Erythroblast (primary cell): ENCODE data around the gene EXOSC5.
A peak's percentile ranks its signal among the peaks of the same experiment; 100 is the strongest.

ENCODE experiments used
- DNase-seq, 2 experiments: peaks; one replicate each; lab custom pipeline; 2025; lab: John Stamatoyannopoulos, UW
- GATA1 ChIP-seq: IDR thresholded peaks from 2 replicates; pipeline ENCODE4 v1.6.1; 2011; ENCODE audit warnings: low read depth, mild to moderate bottlenecking, control low read depth, low read length, moderate library complexity
- POLR2A ChIP-seq: IDR thresholded peaks from 2 replicates; pipeline ENCODE4 v1.6.1; 2011; ENCODE audit warnings: mild to moderate bottlenecking, low read length

EXOSC5 gene

GRCh38 chr19:41362143-41362847, 34.9 kb downstream of the EXOSC5 start:
- TF ChIP-seq POLR2A (no peak), GATA1 (no peak)
- DNase-seq = no peak

DNA sequence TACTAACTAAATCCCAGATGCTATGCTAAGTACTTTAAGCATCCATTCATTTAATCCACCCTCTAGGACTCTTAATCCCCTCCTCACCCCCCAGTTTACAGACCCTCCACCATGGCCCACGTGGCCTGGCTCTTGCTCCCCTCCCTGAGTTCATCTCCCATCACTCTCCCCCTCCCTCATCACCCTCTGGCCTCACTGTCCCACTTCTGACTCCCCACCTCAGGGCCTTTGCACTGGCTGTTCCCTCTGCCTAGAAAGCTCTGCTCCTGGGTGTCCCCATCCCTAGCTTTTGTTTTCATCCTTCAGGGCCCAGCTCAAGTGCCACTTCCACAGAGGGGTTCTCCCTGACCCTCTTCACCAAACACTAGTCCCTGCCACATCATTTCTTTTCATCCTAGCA, 37.4 kb downstream of the EXOSC5 start:
- no peak for DNase-seq
- TF ChIP-seq GATA1 (no peak), POLR2A (no peak)

DNA sequence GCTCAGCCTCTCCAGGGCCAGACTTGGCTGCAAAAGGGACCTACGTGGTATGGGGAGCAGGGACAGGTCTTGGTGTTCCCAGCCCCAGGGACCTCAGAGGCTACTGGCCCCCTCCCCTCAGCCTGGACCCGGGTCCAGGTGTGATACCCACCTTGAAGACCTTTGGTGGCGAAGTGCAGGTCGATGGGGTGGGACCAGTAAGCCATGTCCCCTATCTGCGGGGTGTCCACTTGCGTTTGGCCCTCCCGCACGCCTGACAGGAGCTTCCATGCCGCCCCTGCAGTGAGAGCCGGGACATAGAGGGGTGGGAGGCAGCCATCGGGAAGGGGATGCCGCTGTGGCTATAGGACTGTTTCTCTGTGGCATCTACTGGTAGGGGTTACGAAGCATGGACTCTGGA, 39.4 kb downstream of the EXOSC5 start:
- TF ChIP-seq POLR2A (no peak), GATA1 (no peak)
- no peak for DNase-seq

DNA sequence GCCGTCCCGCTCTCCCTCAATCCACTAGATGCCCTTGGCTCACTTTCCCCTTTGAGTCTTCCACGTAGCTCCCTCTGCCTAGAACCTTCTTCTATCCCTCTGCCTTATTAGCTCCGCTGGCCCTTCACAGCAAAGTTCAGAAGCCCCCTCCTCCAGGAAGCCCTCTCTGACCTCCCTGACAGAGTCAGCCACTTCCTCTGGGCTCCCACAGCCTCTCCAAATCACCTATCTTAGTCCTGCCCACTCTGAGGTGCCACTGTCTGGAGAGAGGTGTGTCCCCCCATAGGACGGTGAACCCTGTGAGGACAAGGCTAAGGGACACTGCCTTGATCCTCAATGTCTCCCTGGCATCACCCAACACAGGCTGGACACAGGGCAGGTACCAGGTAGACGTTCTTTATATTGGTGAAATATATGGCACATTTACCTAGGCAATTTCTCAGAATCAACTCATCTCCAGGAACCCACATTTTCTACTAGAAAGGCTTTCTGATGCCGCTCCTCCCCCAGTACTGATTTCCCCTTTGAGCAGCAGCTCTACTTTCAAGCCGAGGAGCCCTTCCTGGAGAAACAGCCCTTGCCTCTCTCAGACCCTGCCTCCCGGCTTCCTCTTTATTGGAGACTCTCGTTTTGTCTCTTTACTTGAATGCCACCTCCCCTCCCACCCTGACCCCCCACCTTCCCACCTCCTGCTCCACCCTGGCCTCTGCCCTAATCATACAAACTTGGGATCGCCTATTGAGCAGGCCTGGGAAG, 40.0 kb downstream of the EXOSC5 start:
- TF ChIP-seq POLR2A (no peak), GATA1 (no peak)
- no peak for DNase-seq

DNA sequence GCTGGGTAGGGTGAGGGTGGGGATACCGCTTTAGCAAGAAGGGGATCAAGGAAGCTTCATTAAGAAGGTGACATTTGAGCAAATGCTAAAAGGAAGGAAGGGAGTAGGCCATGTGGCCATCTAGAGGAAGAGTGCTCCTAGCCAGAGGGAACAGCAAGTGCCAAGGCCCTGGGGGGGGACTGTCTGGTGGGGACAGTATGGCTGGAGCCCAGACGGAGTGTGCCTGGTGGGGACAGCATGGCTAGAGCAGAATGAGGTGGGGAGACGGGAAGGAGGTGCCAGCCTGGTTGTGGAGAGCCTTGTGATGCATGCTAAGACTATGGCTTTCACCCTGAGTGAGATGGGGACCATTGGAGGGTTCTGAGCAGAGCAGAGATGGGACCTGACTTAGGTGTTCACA, 41.4 kb downstream of the EXOSC5 start:
- TF ChIP-seq GATA1 = no peak
- no peak for TF ChIP-seq POLR2A
- no peak for DNase-seq

DNA sequence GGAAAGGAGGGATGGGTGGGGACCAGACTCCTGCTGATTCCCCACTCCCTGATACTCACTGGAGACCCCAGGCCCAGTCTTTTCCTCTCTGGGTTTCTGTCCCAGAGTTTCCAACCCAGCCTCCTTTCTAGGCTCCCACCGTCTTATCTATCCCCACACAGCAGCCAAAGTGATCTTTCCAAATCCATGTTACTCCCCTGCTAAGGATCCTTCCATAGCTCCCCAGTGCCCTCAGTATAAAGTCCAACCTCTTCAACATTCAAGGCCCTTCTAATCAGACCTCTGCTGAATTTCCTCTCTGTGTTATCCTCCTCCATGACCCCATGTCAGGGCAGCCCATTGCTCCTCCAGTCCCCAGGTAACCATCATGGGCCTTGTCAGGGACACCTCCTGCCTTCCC, 42.1 kb downstream of the EXOSC5 start:
- no peak for DNase-seq

DNA sequence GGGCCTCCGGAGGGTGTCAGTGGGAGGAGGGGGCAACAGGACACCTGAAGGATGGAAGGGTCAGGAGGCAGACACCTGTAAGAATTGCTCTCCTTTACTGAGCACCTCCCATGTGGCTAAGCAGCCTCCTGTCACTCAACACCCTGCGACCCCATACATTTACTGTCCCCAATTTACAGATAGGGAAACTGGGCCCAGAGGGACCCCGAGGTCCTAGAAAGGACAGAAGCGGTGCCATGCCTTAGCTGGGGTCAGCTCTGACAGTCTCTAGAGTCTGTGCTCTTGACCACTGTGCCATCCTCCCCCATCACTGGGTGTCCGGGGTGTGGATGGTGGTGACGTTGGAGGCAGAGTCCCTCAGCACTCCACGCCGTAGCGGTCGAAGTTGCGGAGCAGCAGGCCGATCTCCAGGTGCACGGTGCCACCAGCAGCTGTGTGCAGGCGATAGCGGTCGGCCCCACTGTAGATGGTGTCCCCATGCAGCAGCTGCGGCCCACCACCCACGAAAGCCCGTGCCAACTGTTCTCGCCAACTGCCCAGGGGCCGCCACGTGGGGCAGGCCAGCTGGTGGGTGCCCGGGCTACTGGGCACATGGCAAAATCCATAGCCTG, 42.7 kb downstream of the EXOSC5 start:
- TF ChIP-seq GATA1 = no peak
- TF ChIP-seq POLR2A = no peak
- DNase-seq = no peak

More for the DNA sequence above, 42.1 kb downstream of the EXOSC5 start:
- TF ChIP-seq GATA1 = no peak
- TF ChIP-seq POLR2A = no peak

- TF ChIP-seq POLR2A = peak; percentile 60
- no peak for TF ChIP-seq GATA1
- DNase-seq = peak; percentile 86 to 91
Measured at GRCh38 chr19:41353466-41354342, 43.5 kb downstream of the EXOSC5 start, which contains the start of gene TGFB1. TSS of gene TGFB1 (minus strand) at chr19:41353922. CDS start at chr19:41353044, 878 bp downstream.

GRCh38 chr19:41352609-41353465, 44.3 kb downstream of the EXOSC5 start:
- peak; percentile 69 to 82 for DNase-seq
- TF ChIP-seq GATA1 = no peak
- no peak for TF ChIP-seq POLR2A

DNA sequence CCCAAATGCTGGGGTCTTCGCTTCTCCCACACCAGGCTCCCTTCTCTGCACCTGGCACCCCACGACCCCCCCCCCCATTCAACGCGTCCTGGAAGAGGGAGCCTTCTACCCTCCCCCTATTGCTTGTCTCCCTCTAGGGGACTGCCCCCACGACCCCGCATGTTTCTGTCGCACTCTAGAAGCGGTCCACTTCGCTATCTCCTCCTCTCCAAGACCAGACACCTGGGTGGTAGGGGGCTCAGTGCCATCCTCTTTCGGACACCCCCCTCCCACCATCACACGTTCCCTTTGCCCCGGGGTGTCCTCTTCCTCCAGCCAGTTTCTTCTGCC, 44.9 kb downstream of the EXOSC5 start:
- no peak for TF ChIP-seq POLR2A
- TF ChIP-seq GATA1 = no peak
- DNase-seq = no peak

GRCh38 chr19:41351339-41352245, 45.6 kb downstream of the EXOSC5 start:
- TF ChIP-seq GATA1 = no peak
- TF ChIP-seq POLR2A = peak; percentile 50
- peak; percentile 60 to 73 for DNase-seq
